Activated CD4-positive, alpha-beta T cell treated with anti-CD3 and anti-CD28 coated beads, Interleukin-2, amount 10 ng/mL, durations not matched to agents 24 days and 14 days (primary cell): Measurements from ENCODE around the gene NAPSA. TPM values are rescaled to one million over a fixed set of nuclear protein-coding genes. Genes with fewer than 3 reads are reported as not detected.

Source experiments
- DNase-seq: peaks from one replicate; pipeline ENCODE4 v3.0.0; 2022
- H3K27ac Mint-ChIP-seq: one replicate; pipeline ENCODE4 v1.8.0; 2022; ENCODE audit warnings: mild to moderate bottlenecking, mixed read lengths
- H3K27me3 Mint-ChIP-seq: one replicate; pipeline ENCODE4 v1.8.0; 2022; ENCODE audit warnings: mixed read lengths
- H3K36me3 Mint-ChIP-seq: one replicate; pipeline ENCODE4 v1.8.0; 2022; ENCODE audit warnings: low read depth, mild to moderate bottlenecking, mixed read lengths
- H3K4me1 Mint-ChIP-seq: one replicate; pipeline ENCODE4 v1.8.0; 2021; ENCODE audit warnings: mixed read lengths
- H3K4me3 Mint-ChIP-seq: one replicate; pipeline ENCODE4 v1.8.0; 2022; ENCODE audit warnings: mild to moderate bottlenecking, moderate library complexity, mixed read lengths
- H3K9me3 Mint-ChIP-seq: one replicate; pipeline ENCODE4 v1.8.0; 2021; ENCODE audit warnings: mixed read lengths
- intact Hi-C: fragments of 100-400 bp; cut with micrococcal nuclease; formaldehyde crosslinking; loops from one replicate; pipeline ENCODE4 v1.15.1; 2023
- total RNA-seq: library from RNA; stranded (reverse); gene quantifications from 2 replicates; pipeline ENCODE4 v1.2.3, GENCODE V29; 2022

NAPSA gene
- total RNA-seq, 1 donor from 2014 or later = 13.6 TPM

- H3K9me3 Mint-ChIP-seq = no peaks in the 10 kb centered on the region
- intact Hi-C loops = no loop called here
- H3K4me3 Mint-ChIP-seq = no peak overlapping the region
- peaks cover 46% of the 10 kb centered on the region for H3K36me3 Mint-ChIP-seq
- H3K4me1 Mint-ChIP-seq = peaks cover 24% of the 10 kb centered on the region
- DNase-seq = peak; percentile 57
- H3K27ac Mint-ChIP-seq = no peak overlapping the region
- H3K27me3 Mint-ChIP-seq = no peaks in the 10 kb centered on the region
These were observed 14.2 kb upstream of the NAPSA start for GRCh38 chr19:50379602-50380001.

- H3K27me3 Mint-ChIP-seq = no peaks in the 10 kb centered on the region
- H3K9me3 Mint-ChIP-seq = no peaks in the 10 kb centered on the region
- intact Hi-C loops = no loop called here
- H3K4me3 Mint-ChIP-seq = no peak overlapping the region
- DNase-seq = peak; percentile 55
- H3K36me3 Mint-ChIP-seq = peaks cover 41% of the 10 kb centered on the region
- peaks cover 24% of the 10 kb centered on the region for H3K4me1 Mint-ChIP-seq
- no peak overlapping the region for H3K27ac Mint-ChIP-seq
These were observed 13.4 kb upstream of the NAPSA start for GRCh38 chr19:50378863-50379236.

DNA sequence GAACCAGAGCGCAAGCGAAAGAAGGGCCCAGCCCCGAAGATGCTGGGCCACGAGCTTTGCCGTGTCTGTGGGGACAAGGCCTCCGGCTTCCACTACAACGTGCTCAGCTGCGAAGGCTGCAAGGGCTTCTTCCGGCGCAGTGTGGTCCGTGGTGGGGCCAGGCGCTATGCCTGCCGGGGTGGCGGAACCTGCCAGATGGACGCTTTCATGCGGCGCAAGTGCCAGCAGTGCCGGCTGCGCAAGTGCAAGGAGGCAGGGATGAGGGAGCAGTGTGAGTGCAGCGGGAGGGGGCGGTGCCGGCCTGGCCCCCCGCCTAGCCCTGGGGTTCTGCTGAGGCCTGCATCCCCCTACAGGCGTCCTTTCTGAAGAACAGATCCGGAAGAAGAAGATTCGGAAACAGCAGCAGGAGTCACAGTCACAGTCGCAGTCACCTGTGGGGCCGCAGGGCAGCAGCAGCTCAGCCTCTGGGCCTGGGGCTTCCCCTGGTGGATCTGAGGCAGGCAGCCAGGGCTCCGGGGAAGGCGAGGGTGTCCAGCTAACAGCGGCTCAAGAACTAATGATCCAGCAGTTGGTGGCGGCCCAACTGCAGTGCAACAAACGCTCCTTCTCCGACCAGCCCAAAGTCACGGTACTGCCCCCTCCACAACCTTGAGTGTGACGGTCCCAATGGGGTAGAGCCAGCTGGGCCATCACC is 12.9 kb upstream of the NAPSA start:
- no peaks in the 10 kb centered on the region for H3K9me3 Mint-ChIP-seq
- peaks cover 18% of the 10 kb centered on the region for H3K4me1 Mint-ChIP-seq
- H3K27me3 Mint-ChIP-seq = no peaks in the 10 kb centered on the region
- peak; percentile 55 for DNase-seq
- peak overlapping the region; percentile 5 for H3K4me3 Mint-ChIP-seq
- H3K27ac Mint-ChIP-seq = no peak overlapping the region
- intact Hi-C loops = no loop called here
- peaks cover 40% of the 10 kb centered on the region for H3K36me3 Mint-ChIP-seq

DNA sequence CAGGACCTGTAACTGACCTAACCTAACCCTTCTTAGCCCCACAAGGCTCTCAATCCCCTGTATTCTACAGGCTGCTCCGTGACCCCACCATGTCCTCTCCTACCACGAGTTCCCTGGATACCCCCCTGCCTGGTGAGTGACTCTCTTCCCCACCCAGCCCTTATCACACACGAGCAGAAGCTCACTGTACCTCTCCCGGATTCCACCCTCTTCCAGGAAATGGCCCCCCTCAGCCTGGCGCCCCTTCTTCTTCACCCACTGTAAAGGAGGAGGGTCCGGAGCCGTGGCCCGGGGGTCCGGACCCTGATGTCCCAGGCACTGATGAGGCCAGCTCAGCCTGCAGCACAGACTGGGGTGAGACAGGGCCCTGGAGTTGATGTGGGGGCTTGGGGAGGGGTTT is 12.1 kb upstream of the NAPSA start:
- peaks cover 16% of the 10 kb centered on the region for H3K4me1 Mint-ChIP-seq
- intact Hi-C loops = no loop called here
- peak overlapping the region; percentile 97 for H3K4me3 Mint-ChIP-seq
- DNase-seq = peak; percentile 62
- no peaks in the 10 kb centered on the region for H3K9me3 Mint-ChIP-seq
- no peaks in the 10 kb centered on the region for H3K27me3 Mint-ChIP-seq
- H3K27ac Mint-ChIP-seq = peak overlapping the region; percentile 85
- peaks cover 40% of the 10 kb centered on the region for H3K36me3 Mint-ChIP-seq

- Mint-ChIP-seq H3K36me3 (peaks cover 40% of the 10 kb centered on the region), H3K27me3 (no peaks in the 10 kb centered on the region), H3K9me3 (no peaks in the 10 kb centered on the region), H3K27ac (peak overlapping the region; percentile 85), H3K4me1 (peaks cover 16% of the 10 kb centered on the region), H3K4me3 (peak overlapping the region; percentile 97)
- intact Hi-C loops = no loop called here
- DNase-seq = peak; percentile 84
These were observed 11.6 kb upstream of the NAPSA start for GRCh38 chr19:50377051-50377461.

GRCh38 chr19:50376166-50377050 is 11.0 kb upstream of the NAPSA start, which contains the start of gene NR1H2:
Gene NR1H2 (plus strand): TSS chr19:50376457. CDS start chr19:50377606, 1,149 bp downstream.
- Mint-ChIP-seq H3K27ac (peak within 1 kb of the TSS; percentile 99), H3K36me3 (peaks cover 38% of the 10 kb centered on the region), H3K27me3 (no peaks in the 10 kb centered on the region), H3K4me1 (peaks cover 16% of the 10 kb centered on the region), H3K4me3 (peak within 1 kb of the TSS; percentile 97), H3K9me3 (no peaks in the 10 kb centered on the region)
- intact Hi-C loops = loop anchor here (1.0 kb wide), 4 partner anchors 8 to 135 kb away; partner anchors contain the start of genes EMC10, GARIN5A, JOSD2 and POLD1
- DNase-seq = peak; percentile 99

- H3K27me3 Mint-ChIP-seq = no peaks in the 10 kb centered on the region
- DNase-seq = no peak
- H3K27ac Mint-ChIP-seq = no peak overlapping the region
- no peaks in the 10 kb centered on the region for H3K9me3 Mint-ChIP-seq
- H3K4me1 Mint-ChIP-seq = peaks cover 29% of the 10 kb centered on the region
- intact Hi-C loops = no loop called here
- peaks cover 8% of the 10 kb centered on the region for H3K36me3 Mint-ChIP-seq
- H3K4me3 Mint-ChIP-seq = no peak overlapping the region
These were observed 6.6 kb upstream of the NAPSA start for GRCh38 chr19:50371914-50372475.

DNA sequence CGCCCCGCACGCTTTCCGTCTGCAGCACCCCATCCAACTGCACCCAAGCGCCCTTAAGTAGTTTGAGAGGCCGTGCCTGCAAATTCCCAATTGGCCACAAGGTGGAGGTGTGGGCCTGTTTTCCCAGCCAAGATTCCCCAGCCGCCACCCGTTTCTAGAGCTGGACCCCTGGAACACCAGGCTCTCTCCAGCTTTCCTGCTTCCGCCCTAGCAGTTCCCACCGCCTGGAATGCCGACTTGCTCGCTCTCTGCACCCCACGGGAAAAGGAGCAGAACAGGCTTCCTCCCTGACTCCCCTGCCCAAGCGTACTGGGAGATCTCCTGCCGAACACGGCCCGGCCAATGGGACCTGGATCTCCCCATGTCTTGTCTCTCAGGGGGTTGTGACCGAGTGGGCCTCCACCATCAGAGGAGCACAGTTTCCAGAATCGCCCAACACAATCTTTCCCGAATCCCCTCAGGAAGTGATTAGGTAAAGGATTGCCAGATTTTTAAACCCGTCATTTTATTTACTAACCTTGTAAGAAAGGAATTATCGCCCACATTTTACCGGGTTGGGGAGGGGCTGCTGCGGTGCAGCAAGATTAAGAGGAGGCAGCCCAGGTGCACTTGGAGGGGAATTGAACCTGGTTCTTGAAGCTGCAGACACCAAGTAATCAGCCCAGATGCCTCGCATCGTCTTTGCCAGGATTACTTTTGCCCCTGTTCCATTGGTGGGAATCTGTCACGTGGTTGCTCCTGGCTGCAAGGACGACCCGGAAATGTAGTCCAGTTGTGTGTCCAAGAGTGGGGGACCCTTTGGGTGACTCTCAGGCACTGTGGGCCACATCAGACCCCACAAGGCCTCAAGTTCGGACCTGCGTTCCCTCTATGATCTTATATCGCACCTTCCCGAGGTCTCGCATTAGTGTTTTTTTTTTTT is 3.5 kb upstream of the NAPSA start:
- Mint-ChIP-seq H3K4me3 (peak overlapping the region; percentile 95), H3K27me3 (no peaks in the 10 kb centered on the region), H3K9me3 (no peaks in the 10 kb centered on the region), H3K36me3 (peaks cover 8% of the 10 kb centered on the region), H3K4me1 (peaks cover 35% of the 10 kb centered on the region), H3K27ac (peak overlapping the region; percentile 93)
- intact Hi-C loops = loop anchor here (1.0 to 10.0 kb wide), 3 partner anchors 45 to 356 kb away; partner anchors contain the start of gene CLEC11A
- peak; percentile 94 for DNase-seq

- no peaks in the 10 kb centered on the region for H3K27me3 Mint-ChIP-seq
- peak overlapping the region; percentile 72 for H3K4me3 Mint-ChIP-seq
- DNase-seq = peak; percentile 73
- H3K36me3 Mint-ChIP-seq = peaks cover 32% of the 10 kb centered on the region
- peaks cover 73% of the 10 kb centered on the region for H3K4me1 Mint-ChIP-seq
- intact Hi-C loops = loop anchor here (10.0 kb wide), 1 partner anchor 362 kb away; the partner anchor contains the start of gene CLEC11A
- peak overlapping the region; percentile 96 for H3K27ac Mint-ChIP-seq
- H3K9me3 Mint-ChIP-seq = peaks cover 10% of the 10 kb centered on the region
These were observed 2.6 kb downstream of the NAPSA start for GRCh38 chr19:50362656-50363424.

- no peaks in the 10 kb centered on the region for H3K27me3 Mint-ChIP-seq
- intact Hi-C loops = loop anchor here (10.0 kb wide), 1 partner anchor 363 kb away; the partner anchor contains the start of gene CLEC11A
These were observed 3.4 kb downstream of the NAPSA start for GRCh38 chr19:50362030-50362412.

DNA sequence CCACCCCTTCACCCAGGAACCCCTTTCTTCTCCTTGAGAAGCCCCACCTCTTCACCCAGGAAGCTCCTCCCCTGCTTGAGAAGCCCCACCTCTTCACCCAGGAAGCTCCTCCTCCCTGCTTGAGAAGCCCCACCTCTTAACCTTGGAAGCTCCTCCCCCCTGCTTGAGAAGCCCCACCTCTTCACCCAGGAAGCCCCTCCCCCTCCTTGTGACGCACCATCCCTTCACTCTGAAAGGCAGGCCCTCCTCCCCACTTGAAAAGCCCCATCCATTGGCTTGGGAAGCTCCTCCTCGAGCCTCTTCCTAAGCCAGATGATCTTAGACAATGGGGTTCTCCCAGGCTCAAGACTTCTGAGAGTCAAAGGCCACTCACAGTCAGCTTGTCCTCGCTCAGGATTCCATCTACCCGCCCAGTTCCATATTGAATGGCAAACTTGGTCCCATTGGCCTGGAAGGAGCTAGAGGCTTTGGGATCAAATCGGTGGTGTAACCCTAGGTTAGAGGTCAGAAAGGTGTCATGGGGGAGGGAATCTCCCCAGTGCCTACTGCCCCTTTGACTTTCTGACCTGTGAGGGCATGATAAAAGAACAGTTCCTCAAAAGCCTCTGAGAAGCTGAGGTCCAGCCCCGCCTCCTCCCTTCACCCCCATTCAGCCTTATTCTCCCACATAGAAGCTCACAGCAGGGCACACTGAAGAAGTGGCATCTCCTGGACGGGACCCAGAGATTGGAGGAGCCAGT is 4.0 kb downstream of the NAPSA start:
- peak overlapping the region; percentile 96 for H3K27ac Mint-ChIP-seq
- H3K4me3 Mint-ChIP-seq = peak overlapping the region; percentile 72
- intact Hi-C loops = loop anchor here (10.0 kb wide), 1 partner anchor 363 kb away; the partner anchor contains the start of gene CLEC11A
- H3K9me3 Mint-ChIP-seq = peaks cover 10% of the 10 kb centered on the region
- DNase-seq = peak; percentile 74
- H3K4me1 Mint-ChIP-seq = peaks cover 73% of the 10 kb centered on the region
- H3K27me3 Mint-ChIP-seq = no peaks in the 10 kb centered on the region
- peaks cover 30% of the 10 kb centered on the region for H3K36me3 Mint-ChIP-seq

More at GRCh38 chr19:50362030-50362412, 3.4 kb downstream of the NAPSA start:
- peaks cover 10% of the 10 kb centered on the region for H3K9me3 Mint-ChIP-seq
- peak; percentile 59 for DNase-seq
- peak overlapping the region; percentile 72 for H3K4me3 Mint-ChIP-seq
- H3K27ac Mint-ChIP-seq = peak overlapping the region; percentile 96
- H3K36me3 Mint-ChIP-seq = peaks cover 30% of the 10 kb centered on the region
- peaks cover 71% of the 10 kb centered on the region for H3K4me1 Mint-ChIP-seq
